Mesendoderm (in vitro differentiated cells): ENCODE results near the gene NUS1.
A peak's percentile ranks its signal among the peaks of the same experiment; 100 is the strongest.
"Not testable (repeated sequence)": the region's sequence is repeated elsewhere in the genome, so short reads cannot be mapped to it uniquely, and the experiment has no call there.

Experiments
- DNase-seq: peaks from one replicate; pipeline ENCODE4 v3.0.0; 2013
- H2AK5ac ChIP-seq: 2 replicates; pipeline ENCODE4 v1.6.1; 2013; ENCODE audit warnings: low read length, inconsistent platforms
- H2BK120ac ChIP-seq: 2 replicates; pipeline ENCODE4 v1.6.1; 2013; ENCODE audit warnings: low read depth, mild to moderate bottlenecking, low read length, moderate library complexity, mixed read lengths
- H2BK15ac ChIP-seq: replicated peaks from 2 replicates; pipeline ENCODE4 v1.6.1; 2013; ENCODE audit warnings: low read depth, mild to moderate bottlenecking, moderate library complexity
- H2BK5ac ChIP-seq: 2 replicates; pipeline ENCODE4 v1.6.1; 2013; ENCODE audit warnings: low read length, inconsistent platforms
- H3K18ac ChIP-seq: 2 replicates; pipeline ENCODE4 v1.6.1; 2013; ENCODE audit warnings: mild to moderate bottlenecking, low read length, mixed read lengths
- H3K23ac ChIP-seq: one replicate; pipeline ENCODE4 v1.6.1; 2013; ENCODE audit warnings: low read length
- H3K27ac ChIP-seq: 2 replicates; pipeline ENCODE4 v1.5.1; 2013; ENCODE audit warnings: low read depth, mild to moderate bottlenecking, inconsistent platforms, low read length, moderate library complexity
- H3K27me3 ChIP-seq: 2 replicates; pipeline ENCODE4 v1.6.1; 2013; ENCODE audit warnings: low read length, control low read depth, mild to moderate bottlenecking, inconsistent platforms; ENCODE audit not compliant: insufficient read depth, poor library complexity
- H3K36me3 ChIP-seq: 2 replicates; pipeline ENCODE4 v1.6.1; 2013; ENCODE audit warnings: low read length, inconsistent platforms; ENCODE audit not compliant: control insufficient read depth, insufficient read depth
- H3K4ac ChIP-seq: one replicate; pipeline ENCODE4 v1.6.1; 2013; ENCODE audit warnings: low read depth, mild to moderate bottlenecking, low read length, moderate library complexity
- H3K4me1 ChIP-seq: 2 replicates; pipeline ENCODE4 v1.6.1; 2013; ENCODE audit warnings: low read depth, low read length, inconsistent platforms; ENCODE audit not compliant: control insufficient read depth
- H3K4me2 ChIP-seq: 2 replicates; pipeline ENCODE4 v1.6.1; 2013; ENCODE audit warnings: low read length
- H3K4me3 ChIP-seq: 2 replicates; pipeline ENCODE4 v1.5.1; 2013; ENCODE audit warnings: mild to moderate bottlenecking, low read length
- H3K56ac ChIP-seq: one replicate; pipeline ENCODE4 v1.6.1; 2013; ENCODE audit warnings: low read length
- H3K79me1 ChIP-seq: 2 replicates; pipeline ENCODE4 v1.6.1; 2013; ENCODE audit warnings: low read length, inconsistent platforms
- H3K79me2 ChIP-seq: 2 replicates; pipeline ENCODE4 v1.6.1; 2013; ENCODE audit warnings: mild to moderate bottlenecking, low read length; ENCODE audit not compliant: control insufficient read depth, insufficient read depth
- H3K9ac ChIP-seq: 2 replicates; pipeline ENCODE4 v1.6.1; 2013; ENCODE audit warnings: low read length, inconsistent platforms
- H4K5ac ChIP-seq: one replicate; pipeline ENCODE4 v1.6.1; 2013; ENCODE audit warnings: low read length
- H4K8ac ChIP-seq: one replicate; pipeline ENCODE4 v1.6.1; 2013; ENCODE audit warnings: low read depth, mild to moderate bottlenecking, control low read depth, low read length, moderate library complexity
- WGBS: extraction: QIAGEN DNeasy Blood & Tissue Kit; methylation state at CpG from one replicate; pipeline ENCODE4 v1.1.7; 2013; ENCODE audit warnings: low lambda C conversion rate, missing lambda C conversion rate; ENCODE audit not compliant: insufficient coverage; ENCODE audit errors: extremely low coverage; 5-methylcytosine and 5-hydroxymethylcytosine counted together

Gene NUS1

GRCh38 chr6:117721520-117721919 lies 46.3 kb downstream of the NUS1 start:
- H3K27ac ChIP-seq, DNase-seq, H2BK5ac ChIP-seq, H3K27me3 ChIP-seq, H4K8ac ChIP-seq, H2BK120ac ChIP-seq, H3K36me3 ChIP-seq, H3K56ac ChIP-seq, H4K5ac ChIP-seq, H3K4me1 ChIP-seq, H3K23ac ChIP-seq, H3K4ac ChIP-seq, H3K4me2 ChIP-seq, H2BK15ac ChIP-seq, H3K4me3 ChIP-seq, H3K9ac ChIP-seq, H3K79me2 ChIP-seq, H3K18ac ChIP-seq, H2AK5ac ChIP-seq, H3K79me1 ChIP-seq: not testable (repeated sequence)
- WGBS: no CpG with 5 or more reads among the region's 12 CpGs

DNA sequence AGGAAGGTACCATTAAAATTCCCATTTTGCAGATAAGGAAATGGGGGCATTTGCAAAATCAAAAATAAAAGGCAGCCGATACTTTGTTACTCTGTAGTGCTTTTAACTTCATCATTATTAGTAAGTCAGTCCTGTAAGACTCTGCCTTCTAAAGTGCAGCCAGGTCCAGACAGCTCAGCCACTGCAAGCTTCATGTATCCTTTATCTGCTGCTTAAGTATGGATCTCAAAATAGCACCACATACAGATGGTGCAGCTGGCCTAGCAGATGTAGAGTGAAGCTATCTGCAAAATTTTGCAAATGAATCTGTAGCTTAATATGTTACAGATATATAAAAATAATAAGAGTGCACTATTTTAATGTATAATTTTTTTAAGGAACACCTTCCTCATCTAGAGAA lies 53.4 kb downstream of the NUS1 start:
- Histone ChIP-seq H3K27ac (no peak overlapping the region), H3K4me3 (no peak overlapping the region), H3K23ac (no peak overlapping the region), H3K18ac (no peak overlapping the region), H3K4me2 (no peak overlapping the region), H3K79me1 (no peaks in the 10 kb centered on the region), H2BK5ac (no peak overlapping the region), H3K79me2 (no peaks in the 10 kb centered on the region), H2AK5ac (no peak overlapping the region), H3K4me1 (no peaks in the 10 kb centered on the region), H4K5ac (no peak overlapping the region), H3K36me3 (no peaks in the 10 kb centered on the region), H3K4ac (no peak overlapping the region), H2BK15ac (no peak overlapping the region), H2BK120ac (no peak overlapping the region), H4K8ac (no peak overlapping the region), H3K27me3 (no peaks in the 10 kb centered on the region), H3K56ac (no peak overlapping the region), H3K9ac (no peak overlapping the region)
- no peak for DNase-seq
- no CpG with 5 or more reads among the region's 1 CpG for WGBS

DNA sequence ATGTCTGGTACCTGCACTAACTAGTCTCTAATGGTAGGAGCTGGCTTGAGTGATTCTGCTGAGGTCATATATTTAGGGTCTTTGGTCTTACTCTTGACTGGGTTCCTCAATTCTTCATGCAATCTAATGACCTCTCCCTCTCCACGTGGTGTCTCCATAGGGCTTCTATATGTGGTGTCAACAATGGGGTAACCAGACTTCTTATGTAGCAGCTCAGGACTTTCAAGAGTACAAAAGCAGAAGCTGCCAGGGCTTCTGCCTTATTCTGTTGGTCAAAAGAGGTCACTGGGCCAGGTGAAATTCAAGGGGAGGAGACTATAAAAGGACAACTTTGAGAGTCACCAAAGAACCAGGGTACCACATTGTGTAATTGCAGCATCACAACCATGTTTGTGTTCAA lies 54.3 kb downstream of the NUS1 start:
- no peak overlapping the region for H3K27ac ChIP-seq
- H3K56ac ChIP-seq: no peak overlapping the region
- H3K4me2 ChIP-seq: no peak overlapping the region
- no peak overlapping the region for H3K4me3 ChIP-seq
- H4K5ac ChIP-seq: no peak overlapping the region
- no peak overlapping the region for H3K23ac ChIP-seq
- H3K79me1 ChIP-seq: no peaks in the 10 kb centered on the region
- no peak overlapping the region for H3K9ac ChIP-seq
- no peak overlapping the region for H2BK15ac ChIP-seq
- no peaks in the 10 kb centered on the region for H3K27me3 ChIP-seq
- no CpG with 5 or more reads among the region's 1 CpG for WGBS
- H3K36me3 ChIP-seq: no peaks in the 10 kb centered on the region
- no peak overlapping the region for H2BK120ac ChIP-seq
- no peak overlapping the region for H3K4ac ChIP-seq
- no peak overlapping the region for H3K18ac ChIP-seq
- H4K8ac ChIP-seq: no peak overlapping the region
- H2AK5ac ChIP-seq: no peak overlapping the region
- no peaks in the 10 kb centered on the region for H3K79me2 ChIP-seq
- no peak for DNase-seq
- H2BK5ac ChIP-seq: no peak overlapping the region
- no peaks in the 10 kb centered on the region for H3K4me1 ChIP-seq

DNA sequence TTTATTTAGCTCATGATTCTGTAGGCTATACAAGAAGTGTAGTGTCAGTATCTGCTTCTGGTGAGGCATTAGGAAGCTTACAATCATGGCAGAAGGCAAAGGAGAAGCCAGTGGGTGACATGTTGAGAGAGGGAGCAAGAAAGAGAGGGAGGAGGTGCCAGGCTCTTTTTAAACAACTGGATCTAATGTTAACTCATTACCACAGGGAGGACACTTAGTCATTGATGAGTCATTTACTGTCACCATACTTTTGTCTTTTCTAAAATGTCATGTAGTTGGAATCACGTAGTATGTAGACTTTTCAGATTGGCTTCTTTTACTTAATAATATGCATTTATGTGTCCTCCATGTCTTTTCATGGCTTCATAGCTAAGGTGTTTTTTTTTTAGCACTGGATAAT lies 58.1 kb downstream of the NUS1 start:
- Histone ChIP-seq H3K27me3 (no peaks in the 10 kb centered on the region), H3K9ac (no peak overlapping the region), H3K4me1 (no peaks in the 10 kb centered on the region), H3K79me2 (no peaks in the 10 kb centered on the region), H3K18ac (no peak overlapping the region), H2BK120ac (no peak overlapping the region), H3K4me3 (no peak overlapping the region), H4K8ac (no peak overlapping the region), H4K5ac (no peak overlapping the region), H3K56ac (no peak overlapping the region), H2BK15ac (no peak overlapping the region), H3K27ac (no peak overlapping the region), H3K79me1 (no peaks in the 10 kb centered on the region), H2AK5ac (no peak overlapping the region), H3K4me2 (no peak overlapping the region), H3K23ac (no peak overlapping the region), H2BK5ac (no peak overlapping the region), H3K36me3 (no peaks in the 10 kb centered on the region), H3K4ac (no peak overlapping the region)
- DNase-seq: no peak
- no CpG with 5 or more reads among the region's 1 CpG for WGBS

- no peak overlapping the region for H2BK15ac ChIP-seq
- no peak overlapping the region for H3K18ac ChIP-seq
- H3K56ac ChIP-seq: no peak overlapping the region
- no peaks in the 10 kb centered on the region for H3K36me3 ChIP-seq
- H3K4me1 ChIP-seq: peaks cover 6% of the 10 kb centered on the region
- H3K4ac ChIP-seq: no peak overlapping the region
- H3K4me3 ChIP-seq: no peak overlapping the region
- no peaks in the 10 kb centered on the region for H3K27me3 ChIP-seq
- no peak overlapping the region for H2BK120ac ChIP-seq
- peak; percentile 86 for DNase-seq
- no peak overlapping the region for H3K9ac ChIP-seq
- H3K79me2 ChIP-seq: no peaks in the 10 kb centered on the region
- H4K8ac ChIP-seq: no peak overlapping the region
- H3K23ac ChIP-seq: peak overlapping the region; percentile 80
- H4K5ac ChIP-seq: no peak overlapping the region
- peak overlapping the region; percentile 4 for H3K27ac ChIP-seq
- peak overlapping the region; percentile 70 for H2BK5ac ChIP-seq
- H3K4me2 ChIP-seq: no peak overlapping the region
- H3K79me1 ChIP-seq: no peaks in the 10 kb centered on the region
- no CpG with 5 or more reads among the region's 4 CpGs for WGBS
- no peak overlapping the region for H2AK5ac ChIP-seq
Measured at GRCh38 chr6:117739869-117740268, 64.6 kb downstream of the NUS1 start.

DNA sequence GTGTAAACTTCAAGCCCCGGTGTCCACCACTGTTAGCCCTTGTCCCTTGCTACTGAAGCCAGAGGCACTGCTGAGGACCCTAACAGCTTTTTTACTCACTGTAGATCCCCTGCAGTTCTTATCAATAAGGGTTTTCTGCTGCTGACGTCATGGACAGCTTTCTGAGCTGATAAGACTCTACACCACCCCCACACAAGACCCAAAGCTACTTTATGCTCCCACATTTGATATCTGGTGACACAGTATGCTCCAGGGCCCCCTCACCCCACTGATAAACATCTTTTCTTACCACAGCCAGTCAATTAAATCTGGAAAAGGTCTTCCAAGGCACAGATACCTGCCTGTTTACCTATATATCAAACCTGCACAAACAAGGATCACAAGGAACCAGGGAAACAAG lies 65.3 kb downstream of the NUS1 start:
- Histone ChIP-seq H3K18ac (no peak overlapping the region), H3K27me3 (no peaks in the 10 kb centered on the region), H2BK5ac (peak overlapping the region; percentile 70), H3K4me2 (no peak overlapping the region), H3K56ac (no peak overlapping the region), H3K4me1 (peaks cover 6% of the 10 kb centered on the region), H3K23ac (peak overlapping the region; percentile 80), H4K8ac (no peak overlapping the region), H3K36me3 (no peaks in the 10 kb centered on the region), H3K4me3 (no peak overlapping the region), H3K27ac (peak overlapping the region; percentile 4), H3K79me2 (no peaks in the 10 kb centered on the region), H2BK120ac (no peak overlapping the region), H3K79me1 (no peaks in the 10 kb centered on the region), H3K9ac (no peak overlapping the region), H4K5ac (no peak overlapping the region), H2AK5ac (no peak overlapping the region), H3K4ac (no peak overlapping the region), H2BK15ac (no peak overlapping the region)
- peak; percentile 71 for DNase-seq
- WGBS: no CpG with 5 or more reads among the region's 2 CpGs
